H7 (cell line): Measurements from ENCODE around the gene CNIH2. TPM values are rescaled to one million over a fixed set of nuclear protein-coding genes. Genes with fewer than 3 reads are reported as not detected.

Source experiments
- DNase-seq: peaks from one replicate; pipeline ENCODE4 v3.0.0; 2012
- H3K27me3 ChIP-seq: 2 replicates; pipeline ENCODE4 v1.6.0; 2011; ENCODE audit warnings: mild to moderate bottlenecking, low read length; ENCODE audit not compliant: control insufficient read depth, insufficient read depth
- H3K36me3 ChIP-seq: replicated peaks from 2 replicates; pipeline ENCODE4 v1.5.1; 2011; ENCODE audit warnings: low read length; ENCODE audit not compliant: control insufficient read depth, insufficient read depth
- H3K4me3 ChIP-seq: 2 replicates; pipeline ENCODE4 v1.5.1; 2011; ENCODE audit warnings: low read depth, mild to moderate bottlenecking, control low read depth, low read length, moderate library complexity; ENCODE audit not compliant: insufficient read depth
- total RNA-seq: library from RNA; depleted of rRNA; stranded (reverse); fragments of >200 nt; shearing (Covaris generic); gene quantifications from 2 replicates; pipeline ENCODE4 v1.2.3, GENCODE V29; 2014; rRNA removed

CNIH2 gene
- total RNA-seq, 1 experiment from 2014 or later: 12.0 TPM

DNA sequence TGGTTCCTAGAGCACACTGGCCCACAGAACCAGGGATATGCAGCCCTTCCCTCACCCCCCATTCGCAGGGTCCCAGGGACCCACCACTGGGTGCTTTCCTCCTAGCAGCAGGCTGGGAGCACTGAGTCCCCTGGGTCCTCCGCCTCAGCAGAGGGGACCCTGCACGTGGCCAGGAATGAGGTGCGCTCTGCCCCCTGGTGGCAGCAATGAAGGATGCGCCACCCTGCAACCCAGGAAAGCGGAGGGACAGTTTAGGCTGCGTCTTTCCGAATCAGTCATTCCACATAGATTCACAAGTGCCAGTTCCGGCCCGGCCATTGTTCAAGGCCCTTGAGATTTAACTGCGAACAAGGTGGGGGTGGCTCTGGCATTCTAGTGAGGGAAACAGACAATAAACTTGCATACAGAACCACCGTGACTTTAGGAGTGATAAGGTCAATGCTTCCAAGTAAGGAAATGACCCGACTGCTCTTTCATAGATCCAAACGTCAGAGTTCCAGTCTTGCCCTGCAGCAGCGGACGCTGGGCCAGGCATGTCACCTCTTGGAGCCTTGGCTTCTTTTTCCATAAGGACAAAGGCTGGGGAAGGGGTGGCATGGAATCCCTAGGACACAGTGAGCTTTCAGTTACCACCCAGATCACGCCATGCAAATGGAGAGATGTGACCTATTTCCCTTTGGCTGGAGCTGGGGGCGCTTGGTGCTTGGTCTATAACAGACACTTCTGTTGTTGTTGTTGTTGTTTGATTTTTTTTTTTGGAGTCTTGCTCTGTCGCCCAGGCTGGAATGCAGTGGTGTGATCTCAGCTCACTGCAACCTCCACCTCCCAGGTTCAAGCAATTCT is 50.5 kb downstream of the CNIH2 start:
- Histone ChIP-seq H3K27me3 (no peaks in the 10 kb centered on the region), H3K4me3 (no peak overlapping the region), H3K36me3 (no peaks in the 10 kb centered on the region; the same call in 1 of the 2 replicates)
- peak; percentile 95 for DNase-seq

DNA sequence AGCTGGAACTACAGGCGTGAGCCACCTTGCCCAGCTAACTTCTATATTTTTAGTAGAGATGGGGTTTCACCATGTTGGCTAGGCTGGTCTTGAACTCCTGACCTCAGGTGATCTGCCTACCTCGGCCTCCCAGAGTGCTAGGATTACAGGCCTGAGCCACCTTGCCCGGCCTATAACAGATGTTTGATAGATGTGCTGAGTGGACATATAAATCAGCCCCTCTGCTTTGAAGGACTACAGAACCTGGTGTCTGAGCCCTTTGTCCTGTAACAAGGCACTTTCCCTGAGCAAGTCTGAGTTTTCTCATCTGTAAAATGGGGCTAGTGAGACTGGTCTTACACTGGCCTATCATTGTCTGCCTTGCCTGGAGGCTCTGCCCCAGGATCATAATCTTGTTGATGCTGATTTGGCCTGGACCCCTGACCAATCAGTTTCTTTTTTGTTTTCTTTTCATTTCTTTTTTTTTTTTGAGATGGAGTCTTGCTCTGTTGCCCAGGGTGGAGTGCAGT is 51.2 kb downstream of the CNIH2 start:
- H3K4me3 ChIP-seq: no peak overlapping the region
- no peak for DNase-seq
- no peaks in the 10 kb centered on the region for H3K27me3 ChIP-seq
- no peaks in the 10 kb centered on the region; the same call in 1 of the 2 replicates for H3K36me3 ChIP-seq

DNA sequence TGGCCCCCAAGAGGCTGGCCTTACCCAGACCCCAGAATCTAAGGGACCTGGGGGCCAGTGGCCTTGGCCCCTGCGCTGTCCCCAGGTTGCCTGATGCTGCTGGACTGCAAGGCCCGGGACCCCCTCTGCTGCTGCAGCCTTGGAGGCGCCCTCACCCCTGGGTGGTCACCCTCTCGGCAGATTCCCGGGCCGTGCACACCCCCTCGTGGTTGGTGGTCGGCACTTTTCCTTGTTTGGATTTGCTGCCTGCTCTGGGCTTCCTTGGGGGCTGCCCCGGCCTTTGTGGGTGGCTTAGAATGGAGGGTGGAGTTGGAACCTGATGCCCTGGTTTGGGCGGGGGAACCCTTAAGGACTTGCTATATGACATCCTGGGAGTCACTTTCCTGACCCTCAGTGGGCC is 53.0 kb downstream of the CNIH2 start:
- H3K4me3 ChIP-seq: no peak overlapping the region
- H3K27me3 ChIP-seq: peaks cover 1% of the 10 kb centered on the region; the same call in 1 of the 2 replicates
- no peaks in the 10 kb centered on the region; the same call in 1 of the 2 replicates for H3K36me3 ChIP-seq

DNA sequence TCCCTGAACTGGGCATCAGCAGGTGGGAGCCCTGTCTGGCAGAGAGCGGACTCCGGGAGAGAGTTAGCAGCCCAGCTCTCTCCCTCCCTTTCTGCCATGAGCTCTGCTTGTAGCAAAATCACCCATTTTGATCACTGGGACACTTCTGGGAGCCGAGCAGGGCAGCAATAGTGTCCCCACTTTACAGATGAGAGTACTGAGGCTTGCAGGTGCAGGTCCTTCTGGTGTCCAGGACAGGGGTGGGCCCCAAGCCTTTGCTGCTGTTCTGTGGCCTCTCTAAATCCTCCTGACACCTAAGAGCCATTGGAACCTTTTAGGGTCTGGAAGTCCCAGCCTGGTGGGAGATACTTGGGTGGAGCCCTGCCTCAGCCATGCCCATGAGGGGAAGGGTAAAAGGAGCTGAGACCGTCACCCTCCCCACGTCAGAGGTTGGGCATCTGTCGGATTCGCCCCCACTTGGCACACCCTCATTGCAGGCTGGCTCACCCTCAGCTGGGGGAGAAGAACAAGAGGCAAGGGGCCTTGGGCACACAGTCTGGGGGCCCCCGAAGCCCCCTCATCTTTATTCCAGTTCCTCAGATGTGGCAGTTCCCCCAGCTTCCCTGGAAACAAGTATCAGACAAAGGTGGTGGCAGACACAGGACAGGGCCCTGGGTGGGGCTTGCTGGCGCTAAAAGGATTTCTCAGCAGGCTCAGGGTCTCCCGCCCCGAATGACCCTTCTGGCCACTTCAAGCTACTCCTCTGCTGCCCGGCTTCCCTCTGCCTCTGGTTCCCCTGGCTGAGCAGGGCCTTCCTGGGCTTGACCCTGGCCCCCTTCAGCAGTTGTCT is 53.8 kb downstream of the CNIH2 start:
- H3K36me3 ChIP-seq: no peaks in the 10 kb centered on the region; the same call in 1 of the 2 replicates
- peaks cover 1% of the 10 kb centered on the region; the same call in 1 of the 2 replicates for H3K27me3 ChIP-seq
- peak; percentile 36 for DNase-seq
- H3K4me3 ChIP-seq: no peak overlapping the region

More for the DNA sequence above, 53.0 kb downstream of the CNIH2 start:
- DNase-seq: peak; percentile 50

DNA sequence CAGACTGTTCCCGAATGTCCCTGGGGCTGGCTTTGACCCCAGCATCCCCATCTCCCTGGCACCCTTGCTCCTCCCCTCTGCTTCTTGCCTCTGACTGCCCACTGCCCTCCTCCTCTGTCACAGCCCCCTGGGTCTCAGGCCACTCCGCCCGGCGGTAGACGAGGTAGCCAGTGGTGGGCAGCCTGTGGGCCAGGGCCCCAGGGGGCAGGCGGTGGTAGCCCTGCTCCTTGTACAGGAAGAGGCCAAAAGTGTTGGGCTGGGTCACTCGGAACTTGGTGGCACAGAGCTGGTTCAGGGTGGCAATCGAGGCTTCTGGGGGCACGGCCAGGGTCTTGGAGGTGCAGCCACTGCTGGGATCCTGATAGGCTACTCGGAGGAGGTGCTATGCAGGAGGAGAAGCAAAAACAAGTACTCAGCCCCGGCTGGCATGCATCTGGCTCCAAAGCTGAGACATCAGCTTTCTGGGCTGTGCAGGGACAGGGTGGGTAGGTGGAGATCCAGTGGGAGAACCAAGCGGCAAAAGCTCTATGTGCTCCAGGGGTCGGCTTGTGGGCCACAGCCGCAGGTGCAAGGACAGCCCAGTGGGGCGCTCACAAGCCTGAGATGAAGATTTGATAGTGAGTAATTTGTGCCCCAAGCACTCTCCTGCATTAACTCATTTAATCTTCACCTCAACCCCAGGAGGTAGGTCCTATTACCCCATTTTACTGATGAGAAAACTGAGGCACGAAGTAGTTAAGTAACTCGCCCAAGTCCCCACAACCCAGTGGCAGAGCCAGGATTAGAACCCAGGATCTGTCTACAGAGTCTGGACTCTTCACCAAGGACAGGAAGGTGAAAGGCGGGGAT is 54.6 kb downstream of the CNIH2 start:
- DNase-seq: peak; percentile 51
- Histone ChIP-seq H3K36me3 (no peaks in the 10 kb centered on the region; the same call in 1 of the 2 replicates), H3K27me3 (peaks cover 1% of the 10 kb centered on the region; the same call in 1 of the 2 replicates), H3K4me3 (no peak overlapping the region)

DNA sequence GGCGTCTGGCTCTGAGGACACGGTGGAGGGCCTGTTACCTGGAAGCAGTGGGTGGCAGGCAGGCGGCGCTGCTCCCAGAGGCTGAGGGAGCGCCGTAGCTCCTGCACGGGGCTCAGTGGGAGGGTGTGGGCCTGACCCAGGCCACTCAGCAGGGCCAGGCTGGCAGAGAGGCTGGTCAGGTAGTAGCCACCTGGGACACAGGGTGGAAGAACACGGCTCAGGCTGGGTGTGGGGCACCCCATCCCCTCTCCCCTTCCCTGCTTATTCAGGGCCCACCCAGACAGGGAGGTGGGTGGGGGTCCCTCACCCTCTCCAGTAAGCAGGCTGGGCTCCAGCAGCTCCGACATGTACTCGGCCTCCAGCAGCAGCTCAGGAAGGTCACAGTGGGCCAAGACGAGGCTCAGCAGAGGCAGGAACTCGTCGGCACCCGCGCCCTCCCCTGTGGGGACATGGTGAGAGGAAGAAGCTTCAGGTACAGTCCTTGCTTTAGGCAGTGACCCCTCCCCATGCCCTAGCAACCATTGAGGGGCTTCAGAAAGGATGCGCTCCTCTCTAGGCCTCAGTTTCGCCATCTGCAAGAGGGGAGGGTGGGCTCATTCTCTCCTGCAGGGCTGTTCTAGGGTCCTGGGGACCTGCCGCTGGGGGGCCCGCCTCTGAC is 55.4 kb downstream of the CNIH2 start:
- peak; percentile 58 for DNase-seq
- Histone ChIP-seq H3K36me3 (no peaks in the 10 kb centered on the region; the same call in 1 of the 2 replicates), H3K27me3 (peaks cover 1% of the 10 kb centered on the region; the same call in 1 of the 2 replicates), H3K4me3 (no peak overlapping the region)

Other genes starting within 250 kb of the CNIH2 start
- gene GAL3ST3, start 229.0 kb upstream of the CNIH2 start, total RNA-seq: 21.7 and 23.1 TPM in 2 replicates
- gene SF3B2, start 225.8 kb upstream of the CNIH2 start, total RNA-seq: 194 and 221 TPM in 2 replicates
- gene PACS1, start 207.9 kb upstream of the CNIH2 start, total RNA-seq: 16.2 and 20.1 TPM in 2 replicates
- 21.5 and 28.1 TPM in 2 replicates for gene KLC2, start 20.5 kb upstream of the CNIH2 start, total RNA-seq
- 140 and 165 TPM in 2 replicates for gene RAB1B, start 9.5 kb upstream of the CNIH2 start, total RNA-seq
- gene YIF1A, start 11.0 kb downstream of the CNIH2 start, total RNA-seq: 117 and 125 TPM in 2 replicates
- gene TMEM151A, start 13.7 kb downstream of the CNIH2 start, total RNA-seq: 0.42 and 0.85 TPM in 2 replicates
- gene CD248, start 38.9 kb downstream of the CNIH2 start, total RNA-seq: 0.83 and 1.4 TPM in 2 replicates
- 7.2 and 9.6 TPM in 2 replicates for gene RIN1, start 58.3 kb downstream of the CNIH2 start, total RNA-seq
- 53.5 and 72.8 TPM in 2 replicates for gene BRMS1, start 66.9 kb downstream of the CNIH2 start, total RNA-seq
- gene B4GAT1, start 69.5 kb downstream of the CNIH2 start, total RNA-seq: 41.6 and 41.9 TPM in 2 replicates
- gene SLC29A2, start 93.6 kb downstream of the CNIH2 start, total RNA-seq: 23.8 and 32.1 TPM in 2 replicates
- 0.04 TPM in 1 of 2 replicates, not detected in the other for gene NPAS4, start 142.9 kb downstream of the CNIH2 start, total RNA-seq
- 148 and 174 TPM in 2 replicates for gene MRPL11, start 160.7 kb downstream of the CNIH2 start, total RNA-seq
- gene PELI3, start 188.7 kb downstream of the CNIH2 start, total RNA-seq: 8.1 and 9.5 TPM in 2 replicates
- gene DPP3, start 202.3 kb downstream of the CNIH2 start, total RNA-seq: 146 and 156 TPM in 2 replicates
- 25.4 and 26.5 TPM in 2 replicates for gene BBS1, start 232.5 kb downstream of the CNIH2 start, total RNA-seq